ENCODE data around the gene PACS2. TPM values are rescaled to one million over a fixed set of nuclear protein-coding genes. Genes with fewer than 3 reads are reported as not detected.
"Not testable (repeated sequence)": the region's sequence is repeated elsewhere in the genome, so short reads cannot be mapped to it uniquely, and the experiment has no call there.

PACS2 gene
- total RNA-seq, 1 donor from 2014 or later, result 48.4 TPM

- DNase-seq (ENCODE audit: low read depth in 2 of 2), result peak in 1 of 2 donors; percentile 23
Measured at GRCh38 chr14:105313381-105314286, 914 bp upstream of the PACS2 start.

GRCh38 chr14:105315211-105315721, 718 bp downstream of the PACS2 start:
- DNase-seq (ENCODE audit: low read depth in 2 of 2), result peak; percentile 37 to 42

GRCh38 chr14:105315941-105316576, 1.5 kb downstream of the PACS2 start:
- DNase-seq (ENCODE audit: low read depth in 2 of 2), result no peak

GRCh38 chr14:105316577-105316941, 2.0 kb downstream of the PACS2 start:
- no peak for DNase-seq (ENCODE audit: low read depth in 2 of 2)

GRCh38 chr14:105316968-105317510, 2.5 kb downstream of the PACS2 start:
- DNase-seq (ENCODE audit: low read depth in 2 of 2), result no peak

- peak in 1 of 2 donors; percentile 41 for DNase-seq (ENCODE audit: low read depth in 2 of 2)
Measured at GRCh38 chr14:105317546-105317945, 3.0 kb downstream of the PACS2 start.

GRCh38 chr14:105322791-105323556, 8.4 kb downstream of the PACS2 start:
- peak in 1 of 2 donors; percentile 23 for DNase-seq (ENCODE audit: low read depth in 2 of 2)

GRCh38 chr14:105323663-105324062, 9.1 kb downstream of the PACS2 start:
- no peak for DNase-seq (ENCODE audit: low read depth in 2 of 2)

GRCh38 chr14:105324080-105324778, 9.7 kb downstream of the PACS2 start:
- no peak for DNase-seq (ENCODE audit: low read depth in 2 of 2)

GRCh38 chr14:105324871-105325270, 10.3 kb downstream of the PACS2 start:
- DNase-seq (ENCODE audit: low read depth in 2 of 2), result no peak

GRCh38 chr14:105325303-105325702, 10.8 kb downstream of the PACS2 start:
- DNase-seq (ENCODE audit: low read depth in 2 of 2), result no peak

GRCh38 chr14:105325716-105326567, 11.4 kb downstream of the PACS2 start:
- DNase-seq (ENCODE audit: low read depth in 2 of 2), result no peak

GRCh38 chr14:105326568-105326867, 12.0 kb downstream of the PACS2 start:
- DNase-seq (ENCODE audit: low read depth in 2 of 2), result no peak

- DNase-seq (ENCODE audit: low read depth in 2 of 2), result no peak
Measured at GRCh38 chr14:105326891-105327694, 12.5 kb downstream of the PACS2 start.

- not testable (repeated sequence) for DNase-seq (ENCODE audit: low read depth in 2 of 2)
Measured at GRCh38 chr14:105327695-105328045, 13.1 kb downstream of the PACS2 start.

- no peak for DNase-seq (ENCODE audit: low read depth in 2 of 2)
Measured at GRCh38 chr14:105328070-105328677, 13.6 kb downstream of the PACS2 start.

- DNase-seq (ENCODE audit: low read depth in 2 of 2), result no peak
Measured at GRCh38 chr14:105328678-105329390, 14.3 kb downstream of the PACS2 start.

- DNase-seq (ENCODE audit: low read depth in 2 of 2), result no peak
Measured at GRCh38 chr14:105329411-105330150, 15.0 kb downstream of the PACS2 start.

Measured in lung microvascular endothelial cell (primary cell).